ENCODE results near the gene DPYSL4. TPM values are rescaled to one million over a fixed set of nuclear protein-coding genes. Genes with fewer than 3 reads are reported as not detected.

DPYSL4 gene
- total and polyA plus RNA-seq, 2 experiments from 2014 or later, result 2.1 to 4.1 TPM

- H3K4me3 ChIP-seq, result no peak overlapping the region
- H3K27ac ChIP-seq, result no peak overlapping the region
- H3K4me1 ChIP-seq (ENCODE audit: insufficient read depth), result peaks cover 5% of the 10 kb centered on the region
- WGBS (ENCODE audit: low lambda C conversion rate, missing lambda C conversion rate), result 83% methylated on average over 16 of the region's 17 CpGs
- no peak overlapping the region for H2AFZ ChIP-seq
- no peaks in the 10 kb centered on the region for H3K27me3 ChIP-seq
- no peak overlapping the region for H3K4me2 ChIP-seq
- no peaks in the 10 kb centered on the region for H3K9me3 ChIP-seq (ENCODE audit: low read depth)
- H3K79me2 ChIP-seq, result no peaks in the 10 kb centered on the region
- no peaks in the 10 kb centered on the region for H4K20me1 ChIP-seq (ENCODE audit: insufficient read depth, poor library complexity, severe bottlenecking)
- H3K9me2 ChIP-seq (replicated peaks; ENCODE audit: insufficient read depth), result no peaks in the 10 kb centered on the region
- H3K36me3 ChIP-seq (replicated peaks; ENCODE audit: insufficient read depth, low read depth), result no peaks in the 10 kb centered on the region
- no peak for TF ChIP-seq CTCF (IDR thresholded peaks at IDR 0.05; ENCODE audit: poor library complexity)
- TF ChIP-seq EZH2 (IDR thresholded peaks at IDR 0.05; ENCODE audit: borderline replicate concordance), result no peak
- no peak for TF ChIP-seq EZH2phosphoT487 (IDR thresholded peaks at IDR 0.05; ENCODE audit: low read depth, severe bottlenecking, unreplicated experiment)
- DNase-seq (ENCODE audit: low spot score), result no peak
Measured at GRCh38 chr10:132249824-132250375, 63.2 kb downstream of the DPYSL4 start.

- Histone ChIP-seq H3K27me3 (no peaks in the 10 kb centered on the region), H3K4me3 (no peak overlapping the region), H2AFZ (no peak overlapping the region), H3K79me2 (no peaks in the 10 kb centered on the region), H3K4me1 (ENCODE audit: insufficient read depth) (peaks cover 5% of the 10 kb centered on the region), H3K4me2 (no peak overlapping the region), H3K36me3 (replicated peaks; ENCODE audit: insufficient read depth, low read depth) (no peaks in the 10 kb centered on the region), H3K9me3 (ENCODE audit: low read depth) (no peaks in the 10 kb centered on the region), H4K20me1 (ENCODE audit: insufficient read depth, poor library complexity, severe bottlenecking) (no peaks in the 10 kb centered on the region), H3K9me2 (replicated peaks; ENCODE audit: insufficient read depth) (no peaks in the 10 kb centered on the region), H3K27ac (no peak overlapping the region)
- TF ChIP-seq EZH2 (IDR thresholded peaks at IDR 0.05; ENCODE audit: borderline replicate concordance) (no peak), EZH2phosphoT487 (IDR thresholded peaks at IDR 0.05; ENCODE audit: low read depth, severe bottlenecking, unreplicated experiment) (no peak), CTCF (IDR thresholded peaks at IDR 0.05; ENCODE audit: poor library complexity) (no peak)
- no peak for DNase-seq (ENCODE audit: low spot score)
- 94% methylated on average over 17 of the region's 30 CpGs for WGBS (ENCODE audit: low lambda C conversion rate, missing lambda C conversion rate)
Measured at GRCh38 chr10:132250481-132251475, 64.0 kb downstream of the DPYSL4 start.

- no peaks in the 10 kb centered on the region for H3K79me2 ChIP-seq
- peaks cover 5% of the 10 kb centered on the region for H3K4me1 ChIP-seq (ENCODE audit: insufficient read depth)
- no peak for DNase-seq (ENCODE audit: low spot score)
- no peak overlapping the region for H3K4me2 ChIP-seq
- H4K20me1 ChIP-seq (ENCODE audit: insufficient read depth, poor library complexity, severe bottlenecking), result no peaks in the 10 kb centered on the region
- 94% methylated on average over 6 of the region's 6 CpGs for WGBS (ENCODE audit: low lambda C conversion rate, missing lambda C conversion rate)
- H3K4me3 ChIP-seq, result no peak overlapping the region
- H3K27me3 ChIP-seq, result no peaks in the 10 kb centered on the region
- TF ChIP-seq CTCF (IDR thresholded peaks at IDR 0.05; ENCODE audit: poor library complexity) (no peak), EZH2phosphoT487 (IDR thresholded peaks at IDR 0.05; ENCODE audit: low read depth, severe bottlenecking, unreplicated experiment) (no peak), EZH2 (IDR thresholded peaks at IDR 0.05; ENCODE audit: borderline replicate concordance) (no peak)
- H3K9me3 ChIP-seq (ENCODE audit: low read depth), result no peaks in the 10 kb centered on the region
- no peaks in the 10 kb centered on the region for H3K36me3 ChIP-seq (replicated peaks; ENCODE audit: insufficient read depth, low read depth)
- H3K9me2 ChIP-seq (replicated peaks; ENCODE audit: insufficient read depth), result no peaks in the 10 kb centered on the region
- no peak overlapping the region for H3K27ac ChIP-seq
- no peak overlapping the region for H2AFZ ChIP-seq
Measured at GRCh38 chr10:132251928-132252327, 65.2 kb downstream of the DPYSL4 start.

Measured in hepatocyte (in vitro differentiated cells).